NCI-H1417 treated with DMSO at 0.1 percent for 48 hours (cell line): ENCODE results near the gene PNPLA3.

ENCODE experiments used
- DNase-seq: peaks from one replicate; lab custom pipeline; 2025; lab: John Stamatoyannopoulos, UW

The PNPLA3 gene, protein sequence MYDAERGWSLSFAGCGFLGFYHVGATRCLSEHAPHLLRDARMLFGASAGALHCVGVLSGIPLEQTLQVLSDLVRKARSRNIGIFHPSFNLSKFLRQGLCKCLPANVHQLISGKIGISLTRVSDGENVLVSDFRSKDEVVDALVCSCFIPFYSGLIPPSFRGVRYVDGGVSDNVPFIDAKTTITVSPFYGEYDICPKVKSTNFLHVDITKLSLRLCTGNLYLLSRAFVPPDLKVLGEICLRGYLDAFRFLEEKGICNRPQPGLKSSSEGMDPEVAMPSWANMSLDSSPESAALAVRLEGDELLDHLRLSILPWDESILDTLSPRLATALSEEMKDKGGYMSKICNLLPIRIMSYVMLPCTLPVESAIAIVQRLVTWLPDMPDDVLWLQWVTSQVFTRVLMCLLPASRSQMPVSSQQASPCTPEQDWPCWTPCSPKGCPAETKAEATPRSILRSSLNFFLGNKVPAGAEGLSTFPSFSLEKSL

DNA sequence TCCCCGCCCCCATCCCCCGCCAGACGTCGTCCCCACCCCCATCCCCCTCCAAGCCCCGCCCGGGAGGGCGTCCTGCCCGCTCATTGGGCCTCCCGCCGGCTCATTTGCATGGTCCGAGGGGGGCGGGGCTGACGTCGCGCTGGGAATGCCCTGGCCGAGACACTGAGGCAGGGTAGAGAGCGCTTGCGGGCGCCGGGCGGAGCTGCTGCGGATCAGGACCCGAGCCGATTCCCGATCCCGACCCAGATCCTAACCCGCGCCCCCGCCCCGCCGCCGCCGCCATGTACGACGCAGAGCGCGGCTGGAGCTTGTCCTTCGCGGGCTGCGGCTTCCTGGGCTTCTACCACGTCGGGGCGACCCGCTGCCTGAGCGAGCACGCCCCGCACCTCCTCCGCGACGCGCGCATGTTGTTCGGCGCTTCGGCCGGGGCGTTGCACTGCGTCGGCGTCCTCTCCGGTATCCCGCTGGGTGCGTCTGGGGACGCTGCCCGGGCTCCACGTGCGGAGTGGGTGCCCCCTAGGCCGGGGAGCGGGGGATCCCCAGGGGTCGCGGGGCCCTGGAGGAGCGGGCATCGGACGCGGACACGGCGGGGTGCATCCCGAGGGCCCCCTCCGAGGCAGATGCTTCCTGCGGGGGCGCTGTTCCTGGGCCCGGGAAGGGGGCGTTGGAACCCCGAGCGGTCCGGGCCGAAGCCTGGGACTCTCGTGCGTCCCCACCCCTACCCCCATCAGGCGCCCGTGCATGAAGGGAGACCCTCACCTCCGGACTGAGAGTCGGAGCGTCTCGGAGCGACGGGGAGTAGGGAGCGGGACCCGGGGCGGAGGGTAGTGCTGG lies at the start of gene PNPLA3:
PNPLA3 (plus strand) TSS at position 175 of the 834 bp plus-strand sequence; CDS start at position 282, 107 bp downstream.
- peak; percentile 8 for DNase-seq

DNA sequence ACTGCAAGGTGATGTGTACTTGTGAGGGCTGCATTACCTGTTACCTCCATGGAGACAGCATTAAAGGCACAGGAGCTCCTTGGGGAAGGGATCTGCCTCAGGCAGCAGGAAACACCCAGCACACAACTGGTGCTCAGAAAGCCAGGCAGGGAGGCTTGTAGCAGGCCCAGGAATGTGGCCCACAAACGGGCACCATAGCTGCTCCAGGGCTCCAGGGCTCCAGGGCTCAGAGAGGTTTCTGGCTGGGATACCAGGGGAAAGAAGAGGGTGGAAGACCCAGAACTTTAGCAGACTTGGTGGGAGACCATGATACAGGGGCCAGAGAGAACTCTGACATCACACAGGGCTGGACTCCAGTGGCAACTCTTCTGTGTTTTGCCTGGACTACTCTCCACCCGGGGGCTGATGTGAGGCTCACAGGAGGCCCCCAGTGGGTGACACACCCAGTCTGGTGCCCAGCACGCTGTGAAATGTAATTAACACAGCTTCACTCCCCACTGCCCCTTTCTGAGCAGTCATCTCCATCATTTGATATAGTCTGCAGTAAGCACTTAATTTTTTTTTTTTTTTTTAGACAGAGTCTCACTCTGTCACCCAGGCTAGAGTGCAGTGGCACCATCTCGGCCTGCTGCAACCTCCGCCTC lies 46.6 kb upstream of the PNPLA3 start:
- no peak for DNase-seq

DNA sequence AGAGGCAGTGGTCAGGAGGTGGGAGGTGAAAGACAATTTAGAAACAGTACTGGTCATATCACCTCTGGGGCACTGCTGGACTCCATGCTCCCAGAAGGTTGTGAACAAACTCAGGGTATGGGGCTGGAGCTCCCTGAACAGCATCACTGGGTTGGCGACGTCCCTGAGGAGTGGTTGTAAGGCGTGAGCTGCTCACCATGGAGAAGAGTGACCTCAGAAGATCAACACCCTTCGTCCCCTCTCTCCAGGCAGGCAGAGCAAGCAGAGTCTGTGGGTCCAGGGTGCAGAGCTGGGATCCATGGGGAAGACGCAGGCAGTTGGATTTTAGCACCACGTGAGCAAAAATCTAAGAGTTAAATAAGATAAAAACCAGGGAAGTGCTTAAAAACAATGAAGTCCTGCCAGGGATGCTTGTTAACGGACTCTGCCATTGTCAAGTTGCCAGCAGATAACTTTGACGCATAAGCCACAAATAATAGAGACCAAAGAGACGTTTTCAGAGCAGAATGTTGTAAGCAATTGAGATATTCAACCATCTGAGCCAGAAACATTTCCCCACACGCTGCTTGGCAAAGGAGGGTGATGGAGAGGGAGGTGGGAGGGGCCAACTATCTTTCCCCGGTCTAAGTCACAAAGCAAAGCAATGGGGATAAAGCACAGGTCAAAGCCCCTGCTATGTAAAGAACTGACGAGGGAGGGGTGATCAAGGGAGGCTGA lies 45.4 kb upstream of the PNPLA3 start:
- DNase-seq, result no peak

DNA sequence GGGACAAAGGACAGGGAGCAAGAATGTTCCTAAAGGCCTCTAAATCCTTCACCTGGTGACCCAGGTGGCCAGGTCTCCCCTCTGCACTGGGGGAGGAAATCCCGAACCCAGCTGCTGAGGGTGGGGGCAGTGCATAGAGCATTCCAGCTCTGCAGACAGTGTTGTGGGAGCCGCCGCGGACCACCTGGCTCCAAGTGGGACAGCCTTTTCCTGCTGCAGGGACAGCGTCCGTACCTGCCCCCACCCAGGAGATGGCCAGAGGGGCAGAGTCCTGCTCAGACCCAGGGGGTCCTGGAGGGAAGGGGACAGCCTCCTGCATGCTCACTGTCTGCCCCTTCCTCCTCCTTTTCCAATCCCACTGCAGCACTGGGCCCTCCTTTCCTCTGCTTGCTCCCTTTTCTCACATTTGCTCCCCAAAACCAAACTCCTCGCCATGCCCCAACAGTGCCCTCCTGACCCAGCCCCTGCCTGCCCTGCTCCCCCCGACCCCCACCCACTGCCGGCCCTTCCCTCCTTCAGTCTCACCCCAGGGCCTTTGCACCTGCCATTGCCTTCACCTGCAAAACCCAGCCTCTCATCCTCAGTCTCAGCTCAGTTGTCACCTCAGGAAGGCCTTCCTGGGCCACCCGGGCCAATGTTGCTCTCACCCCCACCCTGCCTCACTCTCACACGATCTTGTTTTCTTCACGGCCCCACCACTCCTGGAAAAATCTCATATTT lies 44.6 kb upstream of the PNPLA3 start:
- DNase-seq, result no peak

DNA sequence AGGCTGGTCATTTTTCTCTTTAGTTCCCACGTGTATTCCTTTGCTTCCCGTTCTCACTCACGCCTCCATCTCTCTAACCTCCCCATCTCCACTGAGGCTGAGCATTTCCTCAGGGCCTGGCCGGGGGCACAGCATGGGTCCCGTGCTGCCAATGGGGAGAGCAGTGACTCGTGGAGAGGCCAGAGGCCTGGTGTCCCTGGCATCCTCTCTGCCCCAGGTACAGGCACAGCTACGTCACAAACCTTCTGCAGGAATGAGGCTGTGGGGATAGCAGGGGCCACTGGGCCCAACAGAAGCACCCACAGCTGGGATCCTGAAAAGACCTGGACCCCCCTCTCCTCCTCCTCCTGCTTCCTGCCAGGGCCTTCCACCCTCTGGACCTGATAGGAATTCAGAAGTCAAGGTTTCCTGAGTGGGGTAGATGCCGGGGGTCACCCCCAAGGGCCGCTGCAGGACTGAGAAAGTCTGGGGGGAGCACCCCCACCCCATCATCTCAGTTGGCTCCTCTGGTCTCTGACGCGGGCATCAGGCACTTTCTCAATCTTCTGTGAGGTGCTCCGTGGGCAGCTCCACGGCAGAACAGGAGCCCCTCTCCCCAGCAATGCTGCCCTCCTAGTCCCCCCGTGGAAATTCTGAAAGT lies 43.6 kb upstream of the PNPLA3 start:
- no peak for DNase-seq

DNA sequence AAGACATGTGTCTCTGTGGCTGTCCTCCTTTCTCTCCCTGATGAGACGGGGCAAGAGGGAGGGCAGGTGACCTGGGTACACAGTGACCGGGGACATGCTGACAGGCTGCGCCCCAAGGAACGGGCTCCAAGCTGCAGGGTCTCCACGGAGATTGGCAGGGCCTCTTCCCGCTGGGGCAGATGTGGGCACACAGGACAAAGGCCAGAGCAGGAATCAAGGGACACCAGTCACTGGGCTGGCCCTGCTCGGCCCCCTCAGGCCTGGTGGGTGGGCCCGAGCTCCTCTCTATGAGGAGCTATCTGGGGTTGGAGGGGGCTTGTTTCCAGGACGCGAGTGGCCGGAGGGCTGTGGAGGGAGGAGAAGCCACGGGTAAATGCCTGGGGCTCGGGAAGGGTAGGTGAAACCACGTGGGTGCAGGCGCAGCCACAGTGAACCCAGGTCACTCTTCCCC lies 43.0 kb upstream of the PNPLA3 start:
- DNase-seq, result no peak

DNA sequence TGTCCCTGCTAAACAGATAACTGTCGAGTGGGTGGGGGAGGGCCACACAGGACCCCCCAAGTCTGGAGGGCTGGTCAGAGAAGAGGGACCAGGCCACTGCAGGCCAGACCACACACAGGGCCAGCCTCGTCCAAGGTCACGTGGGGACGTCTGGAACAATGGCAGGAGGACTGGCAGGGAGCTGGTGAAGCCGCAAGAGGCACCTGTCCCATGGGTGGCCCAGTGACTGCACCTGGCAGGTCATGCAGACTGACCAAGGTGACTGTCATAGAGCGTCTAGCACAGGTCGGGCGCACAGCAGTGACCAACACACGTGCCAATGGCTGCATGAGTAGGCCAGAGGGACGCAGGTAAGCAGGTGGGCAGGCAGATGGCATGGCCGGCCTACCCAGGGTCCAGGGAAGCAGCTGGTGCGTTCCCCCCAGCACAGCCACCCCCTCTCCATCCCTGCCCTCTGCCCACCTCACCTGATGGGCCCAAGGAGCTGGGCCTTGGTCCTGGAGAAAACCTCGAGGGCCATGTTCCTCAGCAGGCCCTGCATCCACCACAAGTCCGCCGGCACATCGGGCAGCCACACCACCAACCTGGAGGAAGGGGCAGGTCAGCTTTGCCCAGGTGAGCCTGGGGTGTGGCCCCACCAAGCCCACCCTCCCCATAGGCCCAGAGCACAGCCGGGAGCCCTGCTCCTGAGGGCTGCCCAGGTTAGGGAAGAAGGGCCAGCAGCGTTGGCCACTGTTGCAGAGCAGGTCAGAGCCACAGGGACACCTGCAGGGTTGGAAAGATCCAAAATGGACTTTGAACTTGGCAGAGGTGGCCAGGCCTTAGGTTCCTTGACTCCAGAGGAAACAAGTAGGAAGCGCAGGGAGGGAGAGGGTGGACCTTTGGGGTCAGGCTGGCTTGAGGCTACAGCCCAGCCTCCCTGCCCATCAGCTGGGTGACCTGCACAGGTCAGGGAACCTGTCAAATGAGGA lies 42.2 kb upstream of the PNPLA3 start:
- no peak for DNase-seq

DNA sequence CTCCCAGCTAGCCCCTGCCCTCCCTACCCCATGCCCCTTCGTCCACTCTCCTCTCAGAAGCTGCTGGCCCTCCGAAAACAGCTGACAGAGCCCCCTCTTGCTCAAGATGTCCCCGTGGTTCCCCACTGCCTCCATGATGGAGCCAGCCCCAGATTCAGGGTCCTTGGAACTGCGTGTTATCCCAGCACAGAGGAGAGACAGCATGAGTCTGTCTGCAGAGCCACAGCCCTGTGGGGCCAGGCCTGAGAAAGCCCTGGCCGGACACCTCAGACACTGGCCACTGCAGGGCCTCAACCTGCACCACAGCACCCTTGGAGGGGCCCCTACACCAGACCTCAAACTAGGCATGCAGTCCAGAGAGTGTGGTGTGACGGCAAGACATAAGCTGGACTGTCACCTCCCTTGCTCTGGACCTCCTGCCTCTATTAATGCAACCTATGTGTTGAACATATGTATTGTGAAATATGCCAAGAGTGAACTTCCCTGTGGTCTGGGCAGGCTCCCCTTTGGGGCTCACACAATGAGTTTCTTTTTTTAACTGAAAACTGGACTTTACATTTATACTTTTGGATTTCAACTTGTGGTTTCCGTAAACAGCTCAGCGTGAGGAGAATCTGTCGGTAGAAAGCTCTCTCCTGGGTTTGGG lies 41.4 kb upstream of the PNPLA3 start:
- no peak for DNase-seq

DNA sequence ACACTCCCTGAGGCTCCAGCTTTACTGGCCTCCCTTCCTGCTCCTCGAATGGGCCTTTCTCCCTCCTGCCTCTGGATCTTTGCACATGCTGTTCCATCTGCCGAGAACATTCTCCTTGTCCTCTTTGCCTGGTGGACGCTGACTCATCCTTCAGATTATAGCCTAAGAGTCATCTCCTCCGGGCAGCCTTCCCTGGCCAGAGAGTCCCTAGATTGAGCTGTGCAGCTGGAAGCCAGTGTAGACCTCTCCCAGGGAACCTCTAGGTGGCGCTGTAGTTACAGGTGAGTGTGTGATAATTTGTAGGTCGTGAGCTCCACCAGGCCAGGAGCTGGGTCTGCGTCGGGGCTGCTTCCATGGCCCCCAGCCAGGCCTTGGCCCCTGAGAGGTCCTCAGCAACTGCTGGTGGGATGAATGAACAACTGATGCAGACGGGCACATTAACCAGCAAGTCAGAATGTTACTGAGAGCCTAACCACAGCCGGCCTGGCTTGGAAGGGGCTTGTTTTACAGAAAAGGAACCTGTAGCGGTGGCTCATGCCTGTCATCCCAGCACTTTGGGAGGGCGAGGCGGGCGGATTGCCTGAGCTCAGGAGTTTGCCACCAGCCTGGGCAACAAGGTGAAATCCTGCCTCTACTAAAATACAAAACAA lies 40.5 kb upstream of the PNPLA3 start:
- no peak for DNase-seq

DNA sequence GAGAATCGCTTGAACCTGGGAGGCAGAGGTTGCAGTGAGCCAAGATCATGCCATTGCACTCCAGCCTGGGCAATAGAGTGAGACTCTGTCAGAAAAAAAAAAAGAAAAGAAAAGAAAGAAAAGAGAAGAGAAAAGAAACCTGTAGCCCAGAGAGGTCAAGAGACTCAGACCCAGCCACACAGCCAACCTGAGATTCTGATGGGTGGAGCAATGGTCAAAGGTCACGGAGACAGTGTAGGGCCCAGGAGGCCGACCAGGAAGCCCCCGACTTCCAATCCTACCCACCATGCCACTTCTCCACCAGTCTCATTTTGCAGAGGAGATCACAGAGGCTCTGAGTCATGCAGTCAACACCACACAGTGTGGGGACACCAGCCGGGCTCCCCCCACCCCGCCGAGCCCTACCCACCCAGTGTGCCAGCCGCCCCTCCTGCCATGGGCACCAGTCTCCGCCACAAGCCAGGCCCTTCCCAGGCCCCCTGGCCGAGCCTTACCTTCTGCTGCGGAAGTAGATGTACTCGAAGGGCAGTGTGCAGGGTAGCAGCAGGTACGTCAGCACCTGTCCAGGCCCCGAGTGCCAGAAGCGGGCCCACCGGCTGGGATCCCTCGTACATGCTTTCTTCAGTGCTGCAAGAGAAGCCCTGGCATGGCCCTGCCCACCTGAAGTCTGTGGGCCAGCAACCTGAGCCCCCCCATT lies 39.7 kb upstream of the PNPLA3 start:
- DNase-seq, result no peak

DNA sequence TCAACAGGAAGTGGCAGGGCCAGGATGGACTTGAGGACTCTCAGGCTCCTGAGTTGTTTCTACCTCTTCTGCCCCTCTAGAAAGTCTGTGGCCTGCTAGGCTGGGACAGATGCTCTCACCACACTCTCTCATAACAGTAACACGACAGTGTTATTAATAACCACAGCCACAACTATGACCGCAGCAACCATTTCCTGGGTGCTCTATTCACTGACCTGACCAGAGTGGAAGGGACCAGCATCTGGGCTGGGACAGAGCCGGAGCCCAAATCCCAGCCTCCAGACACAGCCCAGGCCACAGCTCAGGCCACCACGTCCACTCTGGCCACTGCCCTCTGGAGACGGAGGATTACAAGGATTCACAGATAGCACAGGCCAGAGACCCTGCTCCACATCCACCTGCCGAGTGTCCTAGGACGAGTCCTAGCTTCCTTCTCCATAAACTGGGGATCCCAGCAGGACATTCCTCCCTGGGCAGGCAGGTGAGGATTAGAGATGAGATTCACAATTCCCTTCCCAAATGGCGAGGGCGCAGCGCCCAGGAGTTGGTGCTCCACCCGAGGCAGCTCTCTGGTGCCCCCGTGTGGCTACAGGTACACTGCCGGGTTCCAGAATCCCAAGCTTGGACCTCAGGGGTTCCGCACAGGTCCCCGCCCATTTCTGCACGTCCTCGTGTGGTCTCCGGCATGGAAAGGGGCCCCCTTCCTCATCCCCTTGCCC lies 38.8 kb upstream of the PNPLA3 start:
- DNase-seq, result no peak

DNA sequence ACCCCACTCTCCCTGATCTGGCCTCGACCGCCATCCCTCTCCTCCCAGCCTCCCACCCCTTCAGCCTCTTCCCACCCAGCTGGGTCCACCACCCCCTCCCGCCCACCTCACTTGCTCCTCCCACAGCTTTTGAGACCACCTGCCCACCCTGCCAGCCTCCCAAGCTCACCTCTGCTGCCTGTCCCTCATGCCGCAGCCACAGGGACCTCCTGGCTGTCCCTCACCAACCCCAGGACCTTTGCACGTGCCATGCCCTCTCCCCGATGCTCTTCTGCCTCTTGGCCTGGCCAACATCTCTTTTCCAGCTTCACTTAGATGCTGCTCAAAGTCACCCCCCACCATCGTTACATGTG lies 38.3 kb upstream of the PNPLA3 start:
- DNase-seq, result no peak

DNA sequence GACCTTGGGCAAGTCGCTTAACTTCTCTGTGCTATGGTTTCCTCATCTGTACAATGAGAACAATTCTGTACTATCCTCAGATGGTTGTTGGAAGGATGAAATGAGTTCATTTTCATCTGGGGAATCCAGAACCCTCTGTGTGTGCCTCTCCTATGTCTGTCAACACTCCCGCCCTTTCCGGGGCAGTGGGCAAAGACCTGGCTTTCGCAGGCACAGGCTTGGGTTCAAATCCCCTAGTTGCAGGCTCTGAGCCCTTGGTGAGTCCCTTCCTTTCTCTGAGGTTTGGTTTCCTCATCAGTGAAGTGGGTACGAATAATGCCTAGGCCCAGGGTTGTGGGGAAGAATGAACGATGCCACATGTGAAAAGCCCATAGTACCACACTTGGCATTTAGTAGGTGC lies 37.8 kb upstream of the PNPLA3 start:
- no peak for DNase-seq

DNA sequence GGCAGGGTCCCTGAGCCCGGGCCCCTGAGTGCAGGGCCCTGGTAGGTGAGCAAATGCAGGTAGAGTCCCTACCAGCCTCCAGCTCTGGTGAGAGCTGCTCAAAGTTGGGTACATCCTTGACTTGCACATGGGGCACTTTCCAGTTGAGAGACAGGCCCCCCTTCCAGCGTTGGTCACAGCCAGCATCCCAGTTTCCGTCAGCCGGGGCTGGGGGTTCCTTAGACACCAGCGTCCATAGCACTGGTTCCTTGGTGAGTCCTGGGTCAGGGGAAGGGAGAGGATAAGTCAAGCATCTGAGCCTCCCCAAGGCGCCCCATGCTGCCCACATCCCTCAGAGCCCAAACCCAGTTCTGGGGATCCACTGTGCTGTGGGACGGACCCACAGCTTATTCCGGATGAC lies 37.4 kb upstream of the PNPLA3 start:
- no peak for DNase-seq

DNA sequence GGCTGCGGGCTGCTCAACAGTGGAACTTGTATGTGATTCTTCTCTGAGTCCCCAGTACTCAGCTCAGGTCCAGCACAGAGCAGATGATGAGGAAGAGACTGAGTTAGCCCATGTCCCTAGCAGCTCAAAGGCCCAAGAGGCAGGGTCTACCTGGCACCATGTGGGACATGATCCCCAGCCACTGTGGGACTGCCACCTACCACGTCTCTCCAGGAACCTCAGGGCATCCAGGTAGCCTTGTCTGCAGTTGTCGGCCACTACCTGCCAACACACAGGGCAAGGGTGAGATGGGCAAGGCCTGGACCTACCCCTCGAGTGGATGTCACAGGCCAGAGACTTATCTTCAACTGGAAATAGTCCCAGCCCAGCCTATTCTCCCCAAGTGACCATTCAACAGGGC lies 36.2 kb upstream of the PNPLA3 start:
- DNase-seq, result no peak

DNA sequence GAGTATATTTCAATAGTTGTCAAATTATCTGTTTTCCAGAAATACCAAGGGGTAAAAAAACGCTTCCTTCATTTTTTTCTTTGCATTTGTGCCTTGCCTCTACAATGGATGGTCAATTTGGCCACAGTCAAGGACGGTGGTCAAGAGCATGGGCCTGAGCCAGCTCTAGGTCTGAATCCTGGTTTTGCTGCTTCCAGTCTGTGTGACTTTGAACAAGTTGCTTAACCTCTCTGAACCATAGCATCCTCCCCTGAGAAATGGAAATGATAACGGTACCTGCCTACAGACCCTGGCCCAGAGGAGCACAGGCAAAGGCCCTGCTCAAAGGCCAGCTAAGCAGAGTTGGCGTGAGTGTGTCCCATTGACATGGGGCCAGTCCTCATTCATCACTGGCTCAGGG lies 34.9 kb upstream of the PNPLA3 start:
- no peak for DNase-seq

DNA sequence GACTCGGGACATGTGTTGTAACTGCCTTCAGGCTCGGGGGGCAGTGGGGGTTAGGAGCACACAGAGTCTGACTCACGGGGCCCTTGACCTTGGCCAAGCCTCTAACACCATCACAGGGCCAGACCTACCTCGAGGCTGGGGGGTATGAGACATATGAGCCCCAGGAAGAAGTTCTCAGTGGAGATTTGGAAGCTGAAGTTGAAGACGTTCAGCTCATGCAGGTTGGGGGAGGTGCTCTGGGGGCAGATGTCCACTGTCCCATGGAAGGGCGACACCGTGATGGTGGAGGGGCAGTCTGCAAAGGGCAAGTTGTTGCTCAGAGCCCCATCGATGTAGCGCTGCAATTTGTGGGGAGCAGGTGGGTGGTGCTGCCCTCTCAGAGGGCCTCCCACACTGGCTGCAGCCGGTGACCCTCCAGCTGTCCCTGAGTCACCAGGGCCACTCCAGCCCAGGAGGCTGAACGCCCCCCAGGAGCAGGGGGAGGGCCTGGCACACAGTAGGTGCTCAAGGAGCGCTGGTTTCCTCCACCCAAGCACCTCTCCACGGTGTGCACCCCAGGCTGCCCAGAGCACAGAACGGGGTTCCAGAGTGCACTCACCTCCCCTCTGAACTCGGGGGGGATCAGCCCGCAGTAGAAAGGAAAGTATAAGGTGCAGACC lies 34.3 kb upstream of the PNPLA3 start:
- DNase-seq, result no peak
